Upper lobe of left lung (tissue), 4 donors: ENCODE data around the gene AXIN2.

ENCODE experiments used
- EP300 ChIP-seq, 4 donors: sonication (generic); formaldehyde crosslinking; IDR thresholded peaks; one replicate each; pipeline ENCODE4 v1.5.1; 2017; ENCODE audit warnings: antibody characterized with exemption in 4 of 4, control low read depth in 2 of 4
- POLR2A ChIP-seq, 4 donors: fragments of 450-650 bp; IDR thresholded peaks; one replicate each; pipeline ENCODE4 v1.5.1; 2016 to 2017; ENCODE audit warnings: antibody characterized with exemption in 4 of 4, mild to moderate bottlenecking in 2 of 4
- POLR2AphosphoS5 ChIP-seq, 2 donors: sonication (generic); formaldehyde crosslinking; IDR thresholded peaks; one replicate each; pipeline ENCODE4 v1.5.1; 2017; ENCODE audit warnings: antibody characterized with exemption in 2 of 2
- TF ChIP-seq, protein P1 (sequence below), 6 experiments: fragments of 450-650 bp in 4 of 6; fragments of 200-600 bp in 2 of 6; sonication (generic) in 2 of 6; IDR thresholded peaks; one replicate each; pipeline ENCODE4 v1.5.1; 2016 to 2019; ENCODE audit warnings: antibody characterized with exemption in 6 of 6

DNA sequence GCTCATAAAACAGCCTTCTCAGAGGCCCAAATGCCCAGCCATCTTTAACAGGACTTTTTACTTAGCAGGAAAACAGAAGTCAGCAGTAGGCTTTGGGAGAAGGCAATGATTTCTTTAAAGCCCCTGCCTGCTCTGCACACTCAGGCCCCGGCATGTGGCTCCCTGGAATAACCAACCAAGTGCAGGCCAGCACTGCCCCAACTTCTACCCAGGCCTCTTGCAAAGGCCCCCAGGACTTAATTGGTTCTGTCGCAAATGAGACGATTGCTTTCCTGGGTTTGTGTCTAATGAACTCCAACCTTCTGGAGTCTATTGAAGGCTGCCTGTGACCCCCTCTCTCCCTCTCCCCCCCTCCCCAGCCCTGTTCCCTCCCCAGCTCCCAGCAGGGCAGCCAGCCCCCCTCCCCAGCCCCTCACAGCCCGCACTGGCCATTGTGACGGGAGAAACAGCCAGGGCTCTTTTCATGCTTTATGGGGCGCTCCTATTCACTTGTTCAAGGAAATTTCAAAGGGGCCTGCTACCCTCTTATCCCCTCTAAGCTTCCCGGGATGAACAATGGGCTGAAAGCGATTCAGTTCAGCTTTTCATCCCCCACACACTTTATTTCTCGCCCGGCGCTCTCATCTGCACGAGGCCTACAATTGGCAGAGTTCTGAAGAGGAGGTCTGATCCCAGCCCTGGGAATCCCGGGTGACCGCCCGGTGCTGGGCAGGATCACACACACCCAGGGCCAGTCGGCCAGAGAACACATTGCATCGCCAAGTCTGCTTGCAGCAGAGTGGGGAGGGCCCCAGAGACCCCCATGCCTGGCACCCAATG lies 15.5 kb downstream of the AXIN2 start:
- TF ChIP-seq, protein P1, sequence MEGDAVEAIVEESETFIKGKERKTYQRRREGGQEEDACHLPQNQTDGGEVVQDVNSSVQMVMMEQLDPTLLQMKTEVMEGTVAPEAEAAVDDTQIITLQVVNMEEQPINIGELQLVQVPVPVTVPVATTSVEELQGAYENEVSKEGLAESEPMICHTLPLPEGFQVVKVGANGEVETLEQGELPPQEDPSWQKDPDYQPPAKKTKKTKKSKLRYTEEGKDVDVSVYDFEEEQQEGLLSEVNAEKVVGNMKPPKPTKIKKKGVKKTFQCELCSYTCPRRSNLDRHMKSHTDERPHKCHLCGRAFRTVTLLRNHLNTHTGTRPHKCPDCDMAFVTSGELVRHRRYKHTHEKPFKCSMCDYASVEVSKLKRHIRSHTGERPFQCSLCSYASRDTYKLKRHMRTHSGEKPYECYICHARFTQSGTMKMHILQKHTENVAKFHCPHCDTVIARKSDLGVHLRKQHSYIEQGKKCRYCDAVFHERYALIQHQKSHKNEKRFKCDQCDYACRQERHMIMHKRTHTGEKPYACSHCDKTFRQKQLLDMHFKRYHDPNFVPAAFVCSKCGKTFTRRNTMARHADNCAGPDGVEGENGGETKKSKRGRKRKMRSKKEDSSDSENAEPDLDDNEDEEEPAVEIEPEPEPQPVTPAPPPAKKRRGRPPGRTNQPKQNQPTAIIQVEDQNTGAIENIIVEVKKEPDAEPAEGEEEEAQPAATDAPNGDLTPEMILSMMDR (IDR thresholded peaks at IDR 0.05), result no peak
- TF ChIP-seq POLR2AphosphoS5 (IDR thresholded peaks at IDR 0.05) (no peak), POLR2A (IDR thresholded peaks at IDR 0.05) (no peak), EP300 (IDR thresholded peaks at IDR 0.05) (no peak)
